NCI-H345 (cell line): Measurements from ENCODE around the gene SPOCK3.
"Not testable (repeated sequence)": the region's sequence is repeated elsewhere in the genome, so short reads cannot be mapped to it uniquely, and the experiment has no call there.

Source experiments
- DNase-seq: peaks from one replicate; lab custom pipeline; 2025; lab: John Stamatoyannopoulos, UW

Gene SPOCK3

DNA sequence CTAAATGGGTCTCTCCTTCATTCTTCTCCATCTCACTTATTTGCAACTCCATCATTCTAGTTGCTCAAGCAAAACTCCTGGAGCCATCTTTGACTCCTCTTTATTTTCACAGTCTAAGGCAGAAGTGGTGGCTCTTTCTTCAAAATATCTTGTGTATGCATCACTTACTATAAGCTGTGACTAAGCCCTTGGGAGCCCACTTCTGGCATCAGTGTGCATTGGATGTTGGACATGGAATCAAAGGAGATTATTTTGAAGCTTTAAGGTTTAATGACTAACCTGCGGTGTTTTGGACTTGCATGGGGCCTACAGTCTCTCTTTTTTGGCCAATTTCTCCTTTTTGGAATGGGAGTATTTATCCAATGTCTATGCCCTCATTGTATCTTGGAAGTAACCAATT lies 276.8 kb downstream of the SPOCK3 start:
- no peak for DNase-seq

GRCh38 chr4:166956484-166956883 lies 277.8 kb downstream of the SPOCK3 start:
- DNase-seq: no peak

DNA sequence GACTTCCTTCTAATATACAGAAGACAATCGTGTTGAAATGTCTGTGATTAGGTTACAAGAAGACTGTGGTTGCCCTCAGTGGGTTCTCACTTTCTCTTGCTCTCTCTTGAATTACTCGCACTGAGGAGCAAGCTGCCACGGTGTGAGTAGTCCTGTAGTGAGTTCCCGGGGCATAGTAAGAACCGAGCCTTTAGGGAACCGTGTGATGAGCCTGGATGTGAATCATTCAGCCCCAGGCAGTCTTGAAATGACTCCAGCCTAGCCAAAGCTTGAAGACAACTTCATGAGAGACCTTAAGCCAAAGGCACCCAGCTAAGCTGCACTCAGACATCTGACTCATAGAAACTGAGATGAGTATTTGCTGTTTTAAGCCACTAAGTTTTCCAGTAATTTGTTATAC lies 292.7 kb downstream of the SPOCK3 start:
- no peak for DNase-seq

- no peak for DNase-seq
Measured at GRCh38 chr4:166930464-166930863, 303.8 kb downstream of the SPOCK3 start.

DNA sequence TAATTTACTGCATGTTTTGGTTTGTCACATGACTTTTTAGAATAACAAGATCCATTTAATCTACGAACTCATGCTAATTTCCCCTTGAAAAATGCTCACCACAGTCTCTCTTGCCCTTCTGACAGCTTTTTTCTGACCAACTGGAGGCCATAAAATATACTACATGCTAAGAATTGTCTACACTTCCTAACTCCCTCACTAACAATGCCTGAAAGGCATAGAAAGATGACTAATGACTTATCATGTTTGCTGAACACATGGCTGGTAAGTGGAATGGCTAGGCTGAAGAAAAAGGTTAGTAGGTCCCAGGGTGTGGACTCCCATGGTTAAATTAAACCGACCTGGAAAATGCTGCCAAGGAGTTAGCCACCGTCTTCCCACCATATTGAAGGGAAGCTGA lies 309.9 kb downstream of the SPOCK3 start:
- DNase-seq: no peak

GRCh38 chr4:166913926-166914325 lies 320.4 kb downstream of the SPOCK3 start:
- no peak for DNase-seq

- no peak for DNase-seq
Measured at GRCh38 chr4:166903408-166903807, 330.9 kb downstream of the SPOCK3 start.

DNA sequence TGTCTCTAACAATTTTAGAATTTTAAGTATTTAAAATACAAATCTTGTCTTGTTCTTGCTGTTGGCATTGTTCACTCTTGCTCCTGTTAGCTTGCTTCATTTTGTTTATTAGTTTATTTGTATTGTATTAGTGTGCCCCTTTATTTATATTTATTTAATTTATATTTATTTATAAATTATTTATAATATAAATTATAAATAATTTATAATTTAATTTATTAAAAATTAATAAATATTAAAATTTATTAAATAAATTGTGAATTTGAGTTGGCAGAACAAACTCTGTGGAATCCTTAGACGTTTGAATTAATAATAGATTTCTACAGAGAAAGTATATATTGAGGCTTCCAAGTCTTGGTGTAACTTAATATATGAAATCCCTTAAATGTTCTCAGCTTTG lies 331.4 kb downstream of the SPOCK3 start:
- no peak for DNase-seq

DNA sequence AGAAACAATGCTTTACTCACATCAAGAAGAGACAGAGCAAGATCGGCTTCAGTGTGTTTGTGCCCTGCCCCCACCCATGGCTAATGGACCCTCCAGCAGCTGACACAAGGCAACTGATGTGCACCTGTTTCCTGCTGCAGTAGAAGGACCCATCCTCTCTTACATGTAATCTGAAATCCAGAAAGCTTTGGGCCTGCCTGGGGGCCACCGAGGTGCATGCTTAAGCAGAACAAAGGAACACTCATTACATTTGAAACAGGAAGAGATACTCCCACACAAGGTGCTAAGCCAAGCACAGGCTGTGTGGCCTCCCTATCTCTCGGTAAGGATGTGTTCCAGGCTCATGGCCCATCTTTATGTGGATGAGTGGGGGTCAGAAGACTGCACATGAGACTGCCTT lies 338.0 kb downstream of the SPOCK3 start:
- no peak for DNase-seq

GRCh38 chr4:166895771-166896170 lies 338.5 kb downstream of the SPOCK3 start:
- no peak for DNase-seq

- no peak for DNase-seq
Measured at GRCh38 chr4:166887457-166887856, 346.8 kb downstream of the SPOCK3 start.

DNA sequence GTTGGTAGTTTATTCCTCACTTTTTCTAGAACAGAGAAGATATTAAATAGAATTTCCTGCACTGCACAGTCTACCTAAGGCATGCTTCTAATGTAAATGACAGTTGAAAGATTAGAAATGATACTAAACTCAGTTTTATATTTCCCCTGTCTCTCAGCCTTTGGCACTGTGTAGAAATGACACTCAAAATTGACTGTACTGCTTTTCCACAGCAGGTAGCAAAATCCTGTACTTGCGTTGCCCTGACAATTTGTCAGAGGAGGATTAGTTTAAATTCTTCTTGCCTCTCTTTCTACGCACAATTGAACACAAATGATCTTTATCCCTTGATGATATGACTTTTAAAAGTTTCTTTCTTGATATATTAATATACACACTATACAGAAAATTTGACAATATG lies 347.6 kb downstream of the SPOCK3 start:
- DNase-seq: no peak

GRCh38 chr4:166882221-166882620 lies 352.1 kb downstream of the SPOCK3 start:
- no peak for DNase-seq

GRCh38 chr4:166875821-166876220 lies 358.5 kb downstream of the SPOCK3 start:
- no peak for DNase-seq

- no peak for DNase-seq
Measured at GRCh38 chr4:166862032-166862431, 372.3 kb downstream of the SPOCK3 start.

- DNase-seq: not testable (repeated sequence)
Measured at GRCh38 chr4:166850398-166850797, 383.9 kb downstream of the SPOCK3 start.

- DNase-seq: no peak
Measured at GRCh38 chr4:166846939-166847338, 387.4 kb downstream of the SPOCK3 start.

- no peak for DNase-seq
Measured at GRCh38 chr4:166842795-166843261, 391.5 kb downstream of the SPOCK3 start.

GRCh38 chr4:166839615-166840251 lies 394.6 kb downstream of the SPOCK3 start:
- no peak for DNase-seq

DNA sequence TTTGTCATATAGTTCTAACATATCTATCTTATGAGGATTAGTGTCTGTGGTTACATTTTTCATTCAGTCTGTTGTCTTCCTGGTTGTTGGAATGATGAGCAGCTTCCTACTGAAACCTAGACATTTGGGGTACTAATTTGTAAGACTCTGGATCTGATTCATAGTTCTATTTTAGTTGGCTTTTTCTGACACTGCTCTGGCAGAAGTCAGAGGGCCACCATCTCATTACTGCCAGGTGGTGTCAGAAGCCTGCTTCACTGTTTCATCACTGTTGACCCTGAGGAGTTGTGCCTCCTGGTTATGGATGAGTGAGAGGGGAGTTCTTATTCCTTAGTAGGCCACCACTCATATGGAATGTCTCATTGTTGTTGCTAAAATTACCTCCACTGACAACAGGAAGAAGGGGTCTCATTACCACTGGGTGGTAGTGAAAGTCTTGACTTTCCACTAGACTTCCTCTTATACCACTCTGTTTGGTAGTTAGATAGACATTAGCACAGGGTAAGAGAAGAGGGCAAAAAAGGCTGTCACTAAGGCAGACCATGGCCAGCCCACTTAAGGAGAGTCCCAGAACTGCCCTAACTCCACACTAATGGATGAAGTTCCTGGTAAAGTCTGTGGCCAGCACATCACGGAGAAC lies 395.2 kb downstream of the SPOCK3 start:
- no peak for DNase-seq

DNA sequence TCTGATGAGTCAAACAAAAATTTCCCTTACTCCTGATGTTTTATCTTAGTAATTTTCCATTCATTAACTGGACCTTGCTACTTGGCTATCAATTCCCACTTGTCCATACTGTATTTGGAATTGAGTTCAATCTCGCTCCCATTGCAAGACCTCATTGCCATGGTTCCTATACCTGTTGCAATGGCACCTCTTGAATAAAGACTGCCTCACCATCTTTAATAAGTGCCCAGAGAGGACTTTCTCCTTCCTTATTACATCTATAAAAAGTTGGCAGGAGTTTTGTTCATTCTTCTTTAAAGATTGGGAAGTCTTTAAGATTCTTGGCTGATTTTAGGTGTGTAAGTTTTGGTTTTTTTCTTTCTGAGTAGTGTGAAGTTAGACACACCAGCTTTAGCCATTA lies 397.4 kb downstream of the SPOCK3 start:
- no peak for DNase-seq

- DNase-seq: no peak
Measured at GRCh38 chr4:166827629-166828028, 406.7 kb downstream of the SPOCK3 start.

DNA sequence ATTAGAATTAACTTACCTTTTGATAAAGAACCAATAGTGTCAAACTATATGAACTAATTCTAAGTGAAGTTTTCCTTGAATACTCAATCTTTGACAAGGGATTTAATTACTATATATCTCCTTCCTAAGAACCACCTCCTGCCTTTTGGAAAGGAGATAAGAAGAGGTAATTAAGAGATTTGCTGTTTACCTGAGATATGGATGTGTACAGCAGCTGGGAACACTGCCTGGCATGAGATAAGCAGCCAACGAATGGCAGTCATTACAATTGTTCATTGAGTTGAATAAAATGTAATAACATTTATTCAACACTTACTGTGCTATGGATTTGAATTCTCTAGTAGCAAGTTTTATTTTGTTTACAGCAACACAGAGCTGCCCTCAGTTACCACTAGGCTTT lies 407.1 kb downstream of the SPOCK3 start:
- DNase-seq: no peak

- DNase-seq: no peak
Measured at GRCh38 chr4:166823848-166824247, 410.4 kb downstream of the SPOCK3 start.
